TTC549 (cell line): ENCODE results near the gene POLD2.

Source experiments
- FAIRE-seq: peaks from 2 replicates; lab custom pipeline; 2012; peaks lifted over from hg19 to GRCh38; lab: Jason Lieb, UNC

The POLD2 gene

GRCh38 chr7:44080118-44080517 is 43.2 kb downstream of the POLD2 start:
- FAIRE-seq, result no peak

- FAIRE-seq, result no peak
Measured at GRCh38 chr7:44079331-44080021, 43.9 kb downstream of the POLD2 start.

- FAIRE-seq, result no peak
Measured at GRCh38 chr7:44078521-44078920, 44.8 kb downstream of the POLD2 start.

- FAIRE-seq, result no peak
Measured at GRCh38 chr7:44077681-44078091, 45.7 kb downstream of the POLD2 start.

- FAIRE-seq, result no peak
Measured at GRCh38 chr7:44077061-44077460, 46.3 kb downstream of the POLD2 start.

GRCh38 chr7:44076101-44076895 is 47.0 kb downstream of the POLD2 start:
- FAIRE-seq, result no peak

GRCh38 chr7:44075296-44076075 is 47.9 kb downstream of the POLD2 start:
- no peak for FAIRE-seq

- no peak for FAIRE-seq
Measured at GRCh38 chr7:44074349-44074695, 49.0 kb downstream of the POLD2 start.

- no peak for FAIRE-seq
Measured at GRCh38 chr7:44073664-44074348, 49.5 kb downstream of the POLD2 start.

GRCh38 chr7:44072364-44073231 is 50.8 kb downstream of the POLD2 start:
- FAIRE-seq, result no peak

GRCh38 chr7:44071726-44072363 is 51.5 kb downstream of the POLD2 start:
- FAIRE-seq, result no peak

- no peak for FAIRE-seq
Measured at GRCh38 chr7:44068054-44068453, 55.3 kb downstream of the POLD2 start.

- no peak for FAIRE-seq
Measured at GRCh38 chr7:44067064-44067951, 56.0 kb downstream of the POLD2 start.

GRCh38 chr7:44066494-44067063 is 56.8 kb downstream of the POLD2 start:
- no peak for FAIRE-seq

GRCh38 chr7:44066111-44066460 is 57.3 kb downstream of the POLD2 start:
- FAIRE-seq, result no peak

GRCh38 chr7:44065431-44066110 is 57.8 kb downstream of the POLD2 start, which contains the start of gene PGAM2:
Gene PGAM2 (minus strand): TSS chr7:44065567. CDS start chr7:44065529, 38 bp downstream.
- FAIRE-seq, result no peak

GRCh38 chr7:44064791-44065430 is 58.4 kb downstream of the POLD2 start:
- no peak for FAIRE-seq
